HG03342 (cell line): ENCODE data around the gene COX7A2L.

Experiments
- ATAC-seq: cut with Tn5 transposase; IDR thresholded peaks from one replicate; pipeline ENCODE4 v1.9.1; 2021; ENCODE audit warnings: mild to moderate bottlenecking, moderate library complexity; ENCODE audit not compliant: unreplicated experiment

Gene COX7A2L

DNA sequence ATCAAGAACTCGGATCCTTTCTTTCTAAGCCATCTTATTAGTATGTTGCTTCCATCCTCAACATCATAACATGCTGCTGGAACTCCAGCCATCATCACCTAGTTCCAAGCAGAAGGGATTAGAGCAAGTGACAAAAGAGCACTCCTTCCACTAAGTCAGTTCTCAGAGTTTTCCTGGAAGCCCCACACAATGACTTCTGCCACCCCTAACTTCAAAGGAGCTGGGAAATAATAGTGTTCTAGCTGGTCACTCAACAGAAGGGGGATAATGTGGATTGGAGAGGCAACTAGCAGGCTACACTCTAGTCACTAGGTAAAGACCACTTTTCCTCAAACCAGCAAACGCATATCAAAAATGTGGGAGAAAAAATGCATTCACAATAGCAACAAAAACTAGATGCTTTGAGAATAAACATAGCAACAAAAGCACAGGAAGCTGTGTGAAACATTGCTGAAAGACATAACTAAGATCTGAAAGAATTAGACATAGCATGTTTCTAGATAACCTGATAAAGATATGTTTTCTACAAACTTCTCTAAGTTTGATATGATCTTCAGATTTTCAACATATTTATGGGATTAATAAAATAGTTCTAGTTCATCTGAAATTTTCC lies 39.5 kb downstream of the COX7A2L start:
- no peak for ATAC-seq

DNA sequence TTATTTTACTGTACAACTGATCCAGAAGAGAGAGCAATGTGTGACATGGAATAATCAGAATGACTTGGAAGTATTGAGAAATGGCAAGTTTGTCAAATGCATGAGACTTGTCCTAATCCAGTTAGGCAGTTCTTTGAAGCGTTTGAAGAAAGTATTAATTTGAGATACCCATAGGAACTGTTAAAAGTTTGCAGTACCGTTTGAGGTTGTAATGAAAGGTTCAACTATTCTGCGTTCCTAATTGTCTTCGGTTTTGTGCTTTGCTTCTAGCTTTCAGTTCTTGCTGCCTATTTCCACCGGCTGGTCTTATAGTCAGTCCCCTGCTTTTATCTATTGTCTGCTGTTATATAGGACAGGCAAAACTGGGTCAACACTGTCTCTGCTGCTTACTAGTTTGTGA lies 41.8 kb downstream of the COX7A2L start:
- ATAC-seq, result no peak

DNA sequence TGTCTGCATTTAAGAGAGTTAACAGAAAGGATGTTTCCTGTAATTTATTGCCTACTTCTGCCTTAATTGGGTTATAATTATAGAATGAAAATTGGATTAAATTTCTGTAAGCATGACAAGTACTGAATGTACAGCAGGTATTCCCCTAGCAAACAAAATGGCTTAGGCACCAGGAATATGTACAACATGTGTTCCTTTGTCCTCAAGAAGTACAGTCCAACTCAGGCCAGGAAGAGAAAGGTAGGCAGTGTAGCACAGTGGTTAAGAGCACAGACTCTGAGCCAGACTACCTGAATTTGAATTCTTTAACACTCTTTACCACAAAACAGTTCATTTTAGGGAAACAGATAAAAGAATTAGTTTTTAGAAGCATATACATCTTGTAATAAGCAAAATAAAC lies 43.1 kb downstream of the COX7A2L start:
- no peak for ATAC-seq

DNA sequence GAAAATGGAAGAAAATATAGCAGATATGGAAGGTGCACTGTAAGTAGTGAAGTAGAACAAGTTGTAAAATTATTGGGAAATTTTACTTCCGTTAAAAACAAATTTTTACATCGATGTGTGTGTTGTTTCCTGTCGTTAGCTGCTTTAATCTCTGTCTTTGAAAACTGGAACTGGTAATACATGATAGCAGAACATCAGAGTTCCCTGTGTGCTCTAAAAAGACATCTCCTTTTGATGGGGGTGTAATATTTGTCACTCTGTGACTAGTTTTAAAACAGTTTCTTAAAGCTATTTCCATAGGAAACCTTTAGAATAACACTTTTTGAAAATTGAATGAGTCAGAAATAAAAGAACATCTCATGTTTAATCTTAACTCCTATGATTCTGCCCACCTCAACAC lies 43.5 kb downstream of the COX7A2L start:
- no peak for ATAC-seq

- ATAC-seq, result no peak
Measured at GRCh38 chr2:42316910-42317309, 44.1 kb downstream of the COX7A2L start.

- ATAC-seq, result no peak
Measured at GRCh38 chr2:42315844-42316470, 45.1 kb downstream of the COX7A2L start.

- ATAC-seq, result no peak
Measured at GRCh38 chr2:42314892-42315468, 46.0 kb downstream of the COX7A2L start.

GRCh38 chr2:42312106-42312505 lies 48.9 kb downstream of the COX7A2L start:
- no peak for ATAC-seq

GRCh38 chr2:42310007-42310515 lies 51.0 kb downstream of the COX7A2L start:
- ATAC-seq, result no peak

- ATAC-seq, result no peak
Measured at GRCh38 chr2:42309366-42309765, 51.7 kb downstream of the COX7A2L start.

- ATAC-seq, result no peak
Measured at GRCh38 chr2:42307180-42307579, 53.8 kb downstream of the COX7A2L start.

GRCh38 chr2:42304059-42304713 lies 56.8 kb downstream of the COX7A2L start:
- no peak for ATAC-seq

DNA sequence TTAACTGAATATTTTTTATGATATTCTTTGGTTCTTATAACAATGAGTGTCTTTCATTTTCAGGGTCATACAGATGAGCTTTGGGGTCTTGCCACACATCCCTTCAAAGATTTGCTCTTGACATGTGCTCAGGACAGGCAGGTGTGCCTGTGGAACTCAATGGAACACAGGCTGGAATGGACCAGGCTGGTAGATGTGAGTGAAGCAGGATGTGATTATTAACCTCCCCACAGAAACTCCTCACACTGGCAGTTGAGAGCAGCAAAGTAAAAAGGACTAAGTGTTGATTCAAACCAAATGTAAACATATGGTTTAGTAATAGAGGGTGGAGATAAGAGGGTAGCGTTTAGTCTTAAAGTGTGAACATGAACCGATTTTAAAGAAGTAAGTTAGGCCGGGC lies 57.8 kb downstream of the COX7A2L start:
- no peak for ATAC-seq

DNA sequence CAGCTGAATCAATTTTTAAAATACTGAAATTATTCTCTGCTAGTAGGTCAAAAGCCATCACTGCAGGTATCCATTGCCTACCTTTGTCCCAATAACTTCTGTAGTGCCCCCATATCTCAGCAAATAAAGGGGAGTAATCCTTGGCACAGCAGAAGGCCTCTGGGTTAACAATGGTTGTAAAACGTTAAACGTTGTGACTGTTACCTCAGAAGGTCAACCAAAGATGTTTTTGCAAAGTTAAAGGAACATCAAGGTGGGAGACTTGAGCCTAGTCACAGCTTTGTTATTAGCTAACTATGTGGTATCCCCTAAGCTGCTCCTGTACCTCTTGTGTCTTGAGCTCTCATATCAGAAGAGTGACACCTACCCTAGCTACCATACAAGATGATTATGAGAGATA lies 60.5 kb downstream of the COX7A2L start:
- no peak for ATAC-seq
